IPS-NIHi11 (cell line): ENCODE measurements around the gene HEATR5B.
"Not testable (repeated sequence)": the region's sequence is repeated elsewhere in the genome, so short reads cannot be mapped to it uniquely, and the experiment has no call there.

Experiments
- DNase-seq: peaks from one replicate; pipeline ENCODE4 v3.0.0; 2012; ENCODE audit warnings: mixed read lengths, low spot score

Gene HEATR5B

GRCh38 chr2:36936526-36936925, 147.6 kb downstream of the HEATR5B start:
- not testable (repeated sequence) for DNase-seq

GRCh38 chr2:36931688-36932087, 152.5 kb downstream of the HEATR5B start:
- not testable (repeated sequence) for DNase-seq
